GM19468 (cell line): ENCODE data around the gene GAST.

Experiments
- ATAC-seq: cut with Tn5 transposase; IDR thresholded peaks from one replicate; pipeline ENCODE4 v1.9.1; 2021; ENCODE audit warnings: mild to moderate bottlenecking, moderate library complexity, moderate number of reproducible peaks; ENCODE audit not compliant: unreplicated experiment; ENCODE audit errors: extremely low read depth

GAST gene

GRCh38 chr17:41705271-41705991 lies 6.7 kb upstream of the GAST start:
- ATAC-seq: no peak

GRCh38 chr17:41707803-41708669 lies 4.1 kb upstream of the GAST start:
- ATAC-seq: no peak

GRCh38 chr17:41710472-41711090 lies 1.6 kb upstream of the GAST start:
- no peak for ATAC-seq

GRCh38 chr17:41717408-41718286 lies 5.5 kb downstream of the GAST start:
- ATAC-seq: no peak

- no peak for ATAC-seq
Measured at GRCh38 chr17:41718287-41718645, 6.1 kb downstream of the GAST start.

- ATAC-seq: no peak
Measured at GRCh38 chr17:41722231-41722630, 10.1 kb downstream of the GAST start.

- ATAC-seq: no peak
Measured at GRCh38 chr17:41723801-41724475, 11.8 kb downstream of the GAST start.

- no peak for ATAC-seq
Measured at GRCh38 chr17:41724476-41725050, 12.4 kb downstream of the GAST start.

GRCh38 chr17:41725134-41725533 lies 13.0 kb downstream of the GAST start:
- no peak for ATAC-seq

GRCh38 chr17:41728056-41728455 lies 15.9 kb downstream of the GAST start:
- ATAC-seq: no peak

- ATAC-seq: no peak
Measured at GRCh38 chr17:41730479-41730878, 18.3 kb downstream of the GAST start.

GRCh38 chr17:41731836-41732235 lies 19.7 kb downstream of the GAST start:
- ATAC-seq: no peak

- ATAC-seq: no peak
Measured at GRCh38 chr17:41733348-41734138, 21.4 kb downstream of the GAST start.

- no peak for ATAC-seq
Measured at GRCh38 chr17:41734139-41734948, 22.2 kb downstream of the GAST start, which contains the start of gene HAP1. TSS of gene HAP1 (minus strand) at chr17:41734643. CDS start at chr17:41734634, 9 bp downstream.

GRCh38 chr17:41734949-41735313 lies 22.8 kb downstream of the GAST start:
- ATAC-seq: no peak

GRCh38 chr17:41735744-41736143 lies 23.6 kb downstream of the GAST start:
- ATAC-seq: no peak

GRCh38 chr17:41736983-41737679 lies 25.0 kb downstream of the GAST start:
- no peak for ATAC-seq
